Measurements from ENCODE around the gene GP1BB.

GRCh38 chr22:19720150-19720827, 3.0 kb upstream of the GP1BB start:
- TF ChIP-seq ZBTB33 (IDR thresholded peaks at IDR 0.05; ENCODE audit: borderline replicate concordance, low read depth), result no peak
- TF ChIP-seq CHD2 (IDR thresholded peaks at IDR 0.05; ENCODE audit: low read length, partially characterized antibody), result no peak
- no peak for TF ChIP-seq EZH2phosphoT487 (IDR thresholded peaks at IDR 0.05; ENCODE audit: borderline replicate concordance, low read depth)
- TF ChIP-seq REST (IDR thresholded peaks at IDR 0.05; ENCODE audit: low read depth, low read length), result no peak
- TF ChIP-seq JUND (IDR thresholded peaks at IDR 0.05), result no peak
- no peak for TF ChIP-seq RAD21 (IDR thresholded peaks at IDR 0.05; ENCODE audit: low read length)
- TF ChIP-seq, protein P1, sequence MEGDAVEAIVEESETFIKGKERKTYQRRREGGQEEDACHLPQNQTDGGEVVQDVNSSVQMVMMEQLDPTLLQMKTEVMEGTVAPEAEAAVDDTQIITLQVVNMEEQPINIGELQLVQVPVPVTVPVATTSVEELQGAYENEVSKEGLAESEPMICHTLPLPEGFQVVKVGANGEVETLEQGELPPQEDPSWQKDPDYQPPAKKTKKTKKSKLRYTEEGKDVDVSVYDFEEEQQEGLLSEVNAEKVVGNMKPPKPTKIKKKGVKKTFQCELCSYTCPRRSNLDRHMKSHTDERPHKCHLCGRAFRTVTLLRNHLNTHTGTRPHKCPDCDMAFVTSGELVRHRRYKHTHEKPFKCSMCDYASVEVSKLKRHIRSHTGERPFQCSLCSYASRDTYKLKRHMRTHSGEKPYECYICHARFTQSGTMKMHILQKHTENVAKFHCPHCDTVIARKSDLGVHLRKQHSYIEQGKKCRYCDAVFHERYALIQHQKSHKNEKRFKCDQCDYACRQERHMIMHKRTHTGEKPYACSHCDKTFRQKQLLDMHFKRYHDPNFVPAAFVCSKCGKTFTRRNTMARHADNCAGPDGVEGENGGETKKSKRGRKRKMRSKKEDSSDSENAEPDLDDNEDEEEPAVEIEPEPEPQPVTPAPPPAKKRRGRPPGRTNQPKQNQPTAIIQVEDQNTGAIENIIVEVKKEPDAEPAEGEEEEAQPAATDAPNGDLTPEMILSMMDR (IDR thresholded peaks at IDR 0.05), result no peak
- no peak for TF ChIP-seq POLR2AphosphoS5 (IDR thresholded peaks at IDR 0.05; ENCODE audit: low read depth, low read length)
- TF ChIP-seq YY1 (IDR thresholded peaks at IDR 0.05; ENCODE audit: low read depth), result no peak
- TF ChIP-seq RFX5 (IDR thresholded peaks at IDR 0.05; ENCODE audit: low read length), result no peak
- TF ChIP-seq GABPA (IDR thresholded peaks at IDR 0.05; ENCODE audit: low read depth), result no peak
- TF ChIP-seq TAF1 (IDR thresholded peaks at IDR 0.05; ENCODE audit: borderline replicate concordance, low read depth, low read length), result no peak
- TF ChIP-seq, protein P2, sequence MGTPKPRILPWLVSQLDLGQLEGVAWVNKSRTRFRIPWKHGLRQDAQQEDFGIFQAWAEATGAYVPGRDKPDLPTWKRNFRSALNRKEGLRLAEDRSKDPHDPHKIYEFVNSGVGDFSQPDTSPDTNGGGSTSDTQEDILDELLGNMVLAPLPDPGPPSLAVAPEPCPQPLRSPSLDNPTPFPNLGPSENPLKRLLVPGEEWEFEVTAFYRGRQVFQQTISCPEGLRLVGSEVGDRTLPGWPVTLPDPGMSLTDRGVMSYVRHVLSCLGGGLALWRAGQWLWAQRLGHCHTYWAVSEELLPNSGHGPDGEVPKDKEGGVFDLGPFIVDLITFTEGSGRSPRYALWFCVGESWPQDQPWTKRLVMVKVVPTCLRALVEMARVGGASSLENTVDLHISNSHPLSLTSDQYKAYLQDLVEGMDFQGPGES (IDR thresholded peaks at IDR 0.05; ENCODE audit: low read depth, low read length), result no peak

Data from SK-N-SH (cell line).